ENCODE data around the gene WNT6. TPM values are rescaled to one million over a fixed set of nuclear protein-coding genes. Genes with fewer than 3 reads are reported as not detected.
A peak's percentile ranks its signal among the peaks of the same experiment; 100 is the strongest.

Gene WNT6
- total and polyA plus RNA-seq, 4 donors, result 1.6 to 9.7 (median 4.1) TPM

- WGBS (ENCODE audit: insufficient coverage), result 5% methylated on average over 86 of the region's 86 CpGs
- peaks cover 38% of the 10 kb centered on the region for H3K4me1 ChIP-seq (ENCODE audit: control insufficient read depth, insufficient read depth, low read length)
- no peak overlapping the region for H3K27ac ChIP-seq (ENCODE audit: low read depth, low read length)
- peaks cover 93% of the 10 kb centered on the region for H3K27me3 ChIP-seq (ENCODE audit: control insufficient read depth, insufficient read depth, low read length)
- no peaks in the 10 kb centered on the region for H3K36me3 ChIP-seq (ENCODE audit: control insufficient read depth, insufficient read depth, low read length)
- peak in 1 of 6 donors; percentile 82 for DNase-seq (ENCODE audit: low read depth in 4 of 6, low spot score in 6 of 6)
- H3K9me3 ChIP-seq (ENCODE audit: control insufficient read depth, insufficient read depth, low read length), result no peaks in the 10 kb centered on the region
- H3K4me3 ChIP-seq (ENCODE audit: low read depth, low read length), result no peak overlapping the region
These were observed 14.0 kb downstream of the WNT6 start for GRCh38 chr2:218873359-218874194.

GRCh38 chr2:218875692-218876246 lies 16.2 kb downstream of the WNT6 start:
- Histone ChIP-seq H3K4me1 (ENCODE audit: control insufficient read depth, insufficient read depth, low read length) (peaks cover 55% of the 10 kb centered on the region), H3K4me3 (ENCODE audit: low read depth, low read length) (no peak overlapping the region), H3K9me3 (ENCODE audit: control insufficient read depth, insufficient read depth, low read length) (no peaks in the 10 kb centered on the region), H3K27ac (ENCODE audit: low read depth, low read length) (no peak overlapping the region), H3K36me3 (ENCODE audit: control insufficient read depth, insufficient read depth, low read length) (no peaks in the 10 kb centered on the region), H3K27me3 (ENCODE audit: control insufficient read depth, insufficient read depth, low read length) (peaks cover 94% of the 10 kb centered on the region)
- 33% methylated on average over 2 of the region's 2 CpGs for WGBS (ENCODE audit: insufficient coverage)
- DNase-seq (ENCODE audit: low read depth in 4 of 6, low spot score in 6 of 6), result no peak

GRCh38 chr2:218876562-218877219 lies 17.1 kb downstream of the WNT6 start:
- DNase-seq (ENCODE audit: low read depth in 4 of 6, low spot score in 6 of 6), result peak in 3 of 6 donors; percentile 77 to 95 (median 89)
- Histone ChIP-seq H3K4me1 (ENCODE audit: control insufficient read depth, insufficient read depth, low read length) (peaks cover 47% of the 10 kb centered on the region), H3K9me3 (ENCODE audit: control insufficient read depth, insufficient read depth, low read length) (no peaks in the 10 kb centered on the region), H3K36me3 (ENCODE audit: control insufficient read depth, insufficient read depth, low read length) (no peaks in the 10 kb centered on the region), H3K27ac (ENCODE audit: low read depth, low read length) (no peak overlapping the region), H3K27me3 (ENCODE audit: control insufficient read depth, insufficient read depth, low read length) (peaks cover 94% of the 10 kb centered on the region), H3K4me3 (ENCODE audit: low read depth, low read length) (no peak overlapping the region)
- 0% methylated on average over 2 of the region's 3 CpGs for WGBS (ENCODE audit: insufficient coverage)

GRCh38 chr2:218877331-218877730 lies 17.7 kb downstream of the WNT6 start:
- DNase-seq (ENCODE audit: low read depth in 4 of 6, low spot score in 6 of 6), result no peak
- Histone ChIP-seq H3K36me3 (ENCODE audit: control insufficient read depth, insufficient read depth, low read length) (no peaks in the 10 kb centered on the region), H3K27me3 (ENCODE audit: control insufficient read depth, insufficient read depth, low read length) (peaks cover 94% of the 10 kb centered on the region), H3K4me1 (ENCODE audit: control insufficient read depth, insufficient read depth, low read length) (peaks cover 43% of the 10 kb centered on the region), H3K27ac (ENCODE audit: low read depth, low read length) (no peak overlapping the region), H3K4me3 (ENCODE audit: low read depth, low read length) (no peak overlapping the region), H3K9me3 (ENCODE audit: control insufficient read depth, insufficient read depth, low read length) (no peaks in the 10 kb centered on the region)
- WGBS (ENCODE audit: insufficient coverage), result 62% methylated on average over 5 of the region's 6 CpGs

GRCh38 chr2:218877891-218878290 lies 18.3 kb downstream of the WNT6 start:
- Histone ChIP-seq H3K9me3 (ENCODE audit: control insufficient read depth, insufficient read depth, low read length) (no peaks in the 10 kb centered on the region), H3K4me3 (ENCODE audit: low read depth, low read length) (no peak overlapping the region), H3K4me1 (ENCODE audit: control insufficient read depth, insufficient read depth, low read length) (peaks cover 40% of the 10 kb centered on the region), H3K27ac (ENCODE audit: low read depth, low read length) (no peak overlapping the region), H3K36me3 (ENCODE audit: control insufficient read depth, insufficient read depth, low read length) (no peaks in the 10 kb centered on the region), H3K27me3 (ENCODE audit: control insufficient read depth, insufficient read depth, low read length) (peaks cover 94% of the 10 kb centered on the region)
- DNase-seq (ENCODE audit: low read depth in 4 of 6, low spot score in 6 of 6), result no peak
- 13% methylated on average over 4 of the region's 5 CpGs for WGBS (ENCODE audit: insufficient coverage)

GRCh38 chr2:218878486-218878885 lies 18.9 kb downstream of the WNT6 start:
- DNase-seq (ENCODE audit: low read depth in 4 of 6, low spot score in 6 of 6), result no peak
- Histone ChIP-seq H3K27ac (ENCODE audit: low read depth, low read length) (no peak overlapping the region), H3K9me3 (ENCODE audit: control insufficient read depth, insufficient read depth, low read length) (no peaks in the 10 kb centered on the region), H3K27me3 (ENCODE audit: control insufficient read depth, insufficient read depth, low read length) (peaks cover 94% of the 10 kb centered on the region), H3K36me3 (ENCODE audit: control insufficient read depth, insufficient read depth, low read length) (no peaks in the 10 kb centered on the region), H3K4me3 (ENCODE audit: low read depth, low read length) (no peak overlapping the region), H3K4me1 (ENCODE audit: control insufficient read depth, insufficient read depth, low read length) (peaks cover 39% of the 10 kb centered on the region)
- WGBS (ENCODE audit: insufficient coverage), result 37% methylated on average over 4 of the region's 6 CpGs

- H3K9me3 ChIP-seq (ENCODE audit: control insufficient read depth, insufficient read depth, low read length), result no peaks in the 10 kb centered on the region
- peaks cover 92% of the 10 kb centered on the region for H3K27me3 ChIP-seq (ENCODE audit: control insufficient read depth, insufficient read depth, low read length)
- no peak overlapping the region for H3K4me3 ChIP-seq (ENCODE audit: low read depth, low read length)
These were observed 19.5 kb downstream of the WNT6 start for GRCh38 chr2:218878926-218879761.

GRCh38 chr2:218879776-218880101 lies 20.1 kb downstream of the WNT6 start:
- Histone ChIP-seq H3K4me1 (ENCODE audit: control insufficient read depth, insufficient read depth, low read length) (peaks cover 42% of the 10 kb centered on the region), H3K4me3 (ENCODE audit: low read depth, low read length) (no peak overlapping the region), H3K9me3 (ENCODE audit: control insufficient read depth, insufficient read depth, low read length) (no peaks in the 10 kb centered on the region), H3K36me3 (ENCODE audit: control insufficient read depth, insufficient read depth, low read length) (no peaks in the 10 kb centered on the region), H3K27ac (ENCODE audit: low read depth, low read length) (no peak overlapping the region), H3K27me3 (ENCODE audit: control insufficient read depth, insufficient read depth, low read length) (peaks cover 90% of the 10 kb centered on the region)
- DNase-seq (ENCODE audit: low read depth in 4 of 6, low spot score in 6 of 6), result no peak
- WGBS (ENCODE audit: insufficient coverage), result 4% methylated on average over 10 of the region's 11 CpGs

More at GRCh38 chr2:218878926-218879761, 19.5 kb downstream of the WNT6 start:
- peaks cover 42% of the 10 kb centered on the region for H3K4me1 ChIP-seq (ENCODE audit: control insufficient read depth, insufficient read depth, low read length)
- no peaks in the 10 kb centered on the region for H3K36me3 ChIP-seq (ENCODE audit: control insufficient read depth, insufficient read depth, low read length)
- no peak overlapping the region for H3K27ac ChIP-seq (ENCODE audit: low read depth, low read length)
- WGBS (ENCODE audit: insufficient coverage), result 17% methylated on average over 9 of the region's 16 CpGs
- no peak for DNase-seq (ENCODE audit: low read depth in 4 of 6, low spot score in 6 of 6)

- DNase-seq (ENCODE audit: low read depth in 4 of 6, low spot score in 6 of 6), result no peak
- WGBS (ENCODE audit: insufficient coverage), result 2% methylated on average over 40 of the region's 58 CpGs
- H3K27ac ChIP-seq (ENCODE audit: low read depth, low read length), result no peak within 1 kb of the TSS
- H3K4me3 ChIP-seq (ENCODE audit: low read depth, low read length), result peak within 1 kb of the TSS; percentile 19
- peaks cover 91% of the 10 kb centered on the region for H3K27me3 ChIP-seq (ENCODE audit: control insufficient read depth, insufficient read depth, low read length)
- no peaks in the 10 kb centered on the region for H3K36me3 ChIP-seq (ENCODE audit: control insufficient read depth, insufficient read depth, low read length)
- no peaks in the 10 kb centered on the region for H3K9me3 ChIP-seq (ENCODE audit: control insufficient read depth, insufficient read depth, low read length)
- peaks cover 42% of the 10 kb centered on the region for H3K4me1 ChIP-seq (ENCODE audit: control insufficient read depth, insufficient read depth, low read length)
These were observed 20.7 kb downstream of the WNT6 start, which contains the start of gene WNT10A for GRCh38 chr2:218880102-218880858. WNT10A (plus strand) TSS chr2:218880852; CDS start chr2:218880996, 144 bp downstream.

Data from spinal cord (tissue), 10 donors.